ENCODE results near the gene GPRASP1. TPM values are rescaled to one million over a fixed set of nuclear protein-coding genes. Genes with fewer than 3 reads are reported as not detected.
"Not testable (repeated sequence)": the region's sequence is repeated elsewhere in the genome, so short reads cannot be mapped to it uniquely, and the experiment has no call there.

GPRASP1 gene
- total RNA-seq, 1 donor from 2014 or later = 4.1 TPM

- Mint-ChIP-seq H3K36me3 (ENCODE audit: insufficient read depth) (peaks cover 4% of the 10 kb centered on the region), H3K4me1 (ENCODE audit: low read depth) (peaks cover 1% of the 10 kb centered on the region), H3K27me3 (no peaks in the 10 kb centered on the region), H3K9me3 (ENCODE audit: low read depth) (peaks cover 8% of the 10 kb centered on the region), H3K4me3 (ENCODE audit: low read depth) (no peak overlapping the region), H3K27ac (no peak overlapping the region)
- no peak for DNase-seq (ENCODE audit: low spot score, unreplicated experiment)
- no peak for TF ChIP-seq CTCF (IDR thresholded peaks at IDR 0.05; ENCODE audit: unreplicated experiment)
Observed at GRCh38 chrX:102658556-102658955, 7.3 kb downstream of the GPRASP1 start.

- peak; percentile 58 for DNase-seq (ENCODE audit: low spot score, unreplicated experiment)
- Mint-ChIP-seq H3K36me3 (ENCODE audit: insufficient read depth) (peaks cover 12% of the 10 kb centered on the region), H3K27ac (peak overlapping the region; percentile 95), H3K4me3 (ENCODE audit: low read depth) (peak overlapping the region; percentile 72), H3K27me3 (no peaks in the 10 kb centered on the region), H3K9me3 (ENCODE audit: low read depth) (peaks cover 22% of the 10 kb centered on the region), H3K4me1 (ENCODE audit: low read depth) (peaks cover 1% of the 10 kb centered on the region)
- no peak for TF ChIP-seq CTCF (IDR thresholded peaks at IDR 0.05; ENCODE audit: unreplicated experiment)
Observed at GRCh38 chrX:102659790-102660757, 8.8 kb downstream of the GPRASP1 start.

- not testable (repeated sequence) for H3K27ac Mint-ChIP-seq; H3K27me3 Mint-ChIP-seq; H3K4me1 Mint-ChIP-seq (ENCODE audit: low read depth); DNase-seq (ENCODE audit: low spot score, unreplicated experiment); H3K4me3 Mint-ChIP-seq (ENCODE audit: low read depth)
- Mint-ChIP-seq H3K9me3 (ENCODE audit: low read depth) (peaks cover 45% of the 10 kb centered on the region), H3K36me3 (ENCODE audit: insufficient read depth) (peaks cover 29% of the 10 kb centered on the region)
Observed at GRCh38 chrX:102663820-102664219, 12.5 kb downstream of the GPRASP1 start.

GRCh38 chrX:102667034-102667433 is 15.8 kb downstream of the GPRASP1 start:
- H3K27me3 Mint-ChIP-seq; H3K4me3 Mint-ChIP-seq (ENCODE audit: low read depth); DNase-seq (ENCODE audit: low spot score, unreplicated experiment); H3K4me1 Mint-ChIP-seq (ENCODE audit: low read depth); H3K27ac Mint-ChIP-seq: not testable (repeated sequence)
- Mint-ChIP-seq H3K9me3 (ENCODE audit: low read depth) (peaks cover 49% of the 10 kb centered on the region), H3K36me3 (ENCODE audit: insufficient read depth) (peaks cover 34% of the 10 kb centered on the region)

- Mint-ChIP-seq H3K27me3 (no peaks in the 10 kb centered on the region), H3K9me3 (ENCODE audit: low read depth) (peaks cover 49% of the 10 kb centered on the region), H3K36me3 (ENCODE audit: insufficient read depth) (peaks cover 26% of the 10 kb centered on the region), H3K27ac (no peak overlapping the region), H3K4me1 (ENCODE audit: low read depth) (peaks cover 3% of the 10 kb centered on the region), H3K4me3 (ENCODE audit: low read depth) (no peak overlapping the region)
- no peak for TF ChIP-seq CTCF (IDR thresholded peaks at IDR 0.05; ENCODE audit: unreplicated experiment)
- DNase-seq (ENCODE audit: low spot score, unreplicated experiment) = no peak
Observed at GRCh38 chrX:102669526-102669925, 18.2 kb downstream of the GPRASP1 start.

GRCh38 chrX:102672856-102673255 is 21.6 kb downstream of the GPRASP1 start:
- TF ChIP-seq CTCF (IDR thresholded peaks at IDR 0.05; ENCODE audit: unreplicated experiment) = no peak

GRCh38 chrX:102677479-102677878 is 26.2 kb downstream of the GPRASP1 start:
- not testable (repeated sequence) for DNase-seq (ENCODE audit: low spot score, unreplicated experiment); H3K27ac Mint-ChIP-seq; H3K4me1 Mint-ChIP-seq (ENCODE audit: low read depth); H3K4me3 Mint-ChIP-seq (ENCODE audit: low read depth); H3K27me3 Mint-ChIP-seq; H3K36me3 Mint-ChIP-seq (ENCODE audit: insufficient read depth)
- H3K9me3 Mint-ChIP-seq (ENCODE audit: low read depth) = peaks cover 58% of the 10 kb centered on the region

More at GRCh38 chrX:102672856-102673255, 21.6 kb downstream of the GPRASP1 start:
- H3K4me1 Mint-ChIP-seq (ENCODE audit: low read depth) = peaks cover 3% of the 10 kb centered on the region
- H3K36me3 Mint-ChIP-seq (ENCODE audit: insufficient read depth) = peaks cover 9% of the 10 kb centered on the region
- no peaks in the 10 kb centered on the region for H3K27me3 Mint-ChIP-seq
- H3K4me3 Mint-ChIP-seq (ENCODE audit: low read depth) = no peak overlapping the region
- peaks cover 39% of the 10 kb centered on the region for H3K9me3 Mint-ChIP-seq (ENCODE audit: low read depth)
- DNase-seq (ENCODE audit: low spot score, unreplicated experiment) = no peak
- no peak overlapping the region for H3K27ac Mint-ChIP-seq

Data from progenitor cell of endocrine pancreas (in vitro differentiated cells).